HG02623 (cell line): ENCODE data around the gene NUP214.
"Not testable (repeated sequence)": the region's sequence is repeated elsewhere in the genome, so short reads cannot be mapped to it uniquely, and the experiment has no call there.

Experiments used
- ATAC-seq: cut with Tn5 transposase; IDR thresholded peaks from one replicate; pipeline ENCODE4 v1.9.1; 2021; ENCODE audit warnings: moderate library complexity; ENCODE audit not compliant: unreplicated experiment

The NUP214 gene

GRCh38 chr9:131158673-131159072, 33.3 kb downstream of the NUP214 start:
- ATAC-seq = not testable (repeated sequence)

GRCh38 chr9:131160416-131161112, 35.2 kb downstream of the NUP214 start:
- no peak for ATAC-seq

- no peak for ATAC-seq
These were observed 36.2 kb downstream of the NUP214 start for GRCh38 chr9:131161585-131161984.

GRCh38 chr9:131162886-131163285, 37.5 kb downstream of the NUP214 start:
- no peak for ATAC-seq

- no peak for ATAC-seq
These were observed 40.1 kb downstream of the NUP214 start for GRCh38 chr9:131165523-131165922.

GRCh38 chr9:131167146-131167692, 41.8 kb downstream of the NUP214 start:
- ATAC-seq = no peak

- no peak for ATAC-seq
These were observed 42.5 kb downstream of the NUP214 start for GRCh38 chr9:131167936-131168335.

GRCh38 chr9:131169563-131170240, 44.3 kb downstream of the NUP214 start:
- no peak for ATAC-seq

- no peak for ATAC-seq
These were observed 48.6 kb downstream of the NUP214 start for GRCh38 chr9:131173995-131174394.

GRCh38 chr9:131174681-131175239, 49.4 kb downstream of the NUP214 start:
- no peak for ATAC-seq

GRCh38 chr9:131177898-131178297, 52.5 kb downstream of the NUP214 start:
- no peak for ATAC-seq

- no peak for ATAC-seq
These were observed 53.0 kb downstream of the NUP214 start for GRCh38 chr9:131178382-131178781.

- ATAC-seq = no peak
These were observed 53.5 kb downstream of the NUP214 start for GRCh38 chr9:131178926-131179325.

- no peak for ATAC-seq
These were observed 54.3 kb downstream of the NUP214 start for GRCh38 chr9:131179561-131180219.

- no peak for ATAC-seq
These were observed 55.1 kb downstream of the NUP214 start for GRCh38 chr9:131180454-131180853.

- ATAC-seq = no peak
These were observed 55.8 kb downstream of the NUP214 start for GRCh38 chr9:131181091-131181681.

- ATAC-seq = no peak
These were observed 60.5 kb downstream of the NUP214 start for GRCh38 chr9:131185924-131186323.

GRCh38 chr9:131186622-131187021, 61.2 kb downstream of the NUP214 start:
- ATAC-seq = no peak

- ATAC-seq = no peak
These were observed 62.6 kb downstream of the NUP214 start for GRCh38 chr9:131187957-131188356.

GRCh38 chr9:131188976-131189375, 63.6 kb downstream of the NUP214 start:
- ATAC-seq = no peak

GRCh38 chr9:131190191-131190590, 64.8 kb downstream of the NUP214 start:
- no peak for ATAC-seq
